Loucy (cell line): Measurements from ENCODE around the gene SSBP3.
"Not testable (repeated sequence)": the region's sequence is repeated elsewhere in the genome, so short reads cannot be mapped to it uniquely, and the experiment has no call there.

Experiments
- H2AFZ ChIP-seq: fragments of 200-600 bp; sonication (generic); 2 replicates; pipeline ENCODE4 v1.6.0; 2016; ENCODE audit warnings: antibody characterized with exemption, mild to moderate bottlenecking, low read length, moderate library complexity
- H3F3A ChIP-seq: fragments of 200-600 bp; 2 replicates; pipeline ENCODE4 v1.6.0; 2016; ENCODE audit warnings: antibody characterized with exemption, low read depth, mild to moderate bottlenecking
- H3K27me3 ChIP-seq: fragments of 200-600 bp; sonication (generic); 2 replicates; pipeline ENCODE4 v1.6.1; 2014; ENCODE audit warnings: low read length, mild to moderate bottlenecking; ENCODE audit not compliant: insufficient read depth, poor library complexity, severe bottlenecking
- H3K36me3 ChIP-seq: fragments of 200-600 bp; sonication (generic); 2 replicates; pipeline ENCODE4 v1.6.1; 2016; ENCODE audit warnings: low read length; ENCODE audit not compliant: insufficient read depth
- H3K4me1 ChIP-seq: fragments of 200-600 bp; sonication (generic); 2 replicates; pipeline ENCODE4 v1.5.1; 2014; ENCODE audit warnings: low read length, mild to moderate bottlenecking; ENCODE audit not compliant: insufficient read depth, poor library complexity, severe bottlenecking
- H3K4me2 ChIP-seq: fragments of 200-600 bp; sonication (generic); 2 replicates; pipeline ENCODE4 v1.6.0; 2014; ENCODE audit warnings: antibody characterized with exemption, low read length, low read depth, mild to moderate bottlenecking; ENCODE audit not compliant: poor library complexity, severe bottlenecking
- H3K4me3 ChIP-seq: fragments of 200-600 bp; sonication (generic); 2 replicates; pipeline ENCODE4 v1.5.1; 2014; ENCODE audit warnings: low read length, mild to moderate bottlenecking, mixed read lengths; ENCODE audit not compliant: poor library complexity, severe bottlenecking
- H3K79me2 ChIP-seq: fragments of 200-600 bp; sonication (generic); 2 replicates; pipeline ENCODE4 v1.6.1; 2014; ENCODE audit warnings: low read length; ENCODE audit not compliant: insufficient read depth
- H3K9ac ChIP-seq: fragments of 200-600 bp; sonication (generic); 2 replicates; pipeline ENCODE4 v1.6.0; 2014; ENCODE audit warnings: mild to moderate bottlenecking, low read depth, low read length, moderate library complexity; ENCODE audit not compliant: poor library complexity, severe bottlenecking
- H3K9me2 ChIP-seq: fragments of 200-600 bp; sonication (generic); replicated peaks from 2 replicates; pipeline ENCODE4 v1.6.1; 2016; ENCODE audit warnings: low read depth, low read length, mixed read lengths
- H3K9me3 ChIP-seq: fragments of 200-600 bp; sonication (generic); 2 replicates; pipeline ENCODE4 v1.6.1; 2014; ENCODE audit warnings: mild to moderate bottlenecking, antibody characterized with exemption, low read length, low read depth; ENCODE audit not compliant: insufficient read depth
- H4K20me1 ChIP-seq: fragments of 200-600 bp; sonication (generic); 2 replicates; pipeline ENCODE4 v1.6.0; 2014; ENCODE audit warnings: antibody characterized with exemption, low read length, mild to moderate bottlenecking; ENCODE audit not compliant: insufficient read depth, poor library complexity, severe bottlenecking
- EZH2phosphoT487 ChIP-seq: fragments of 200-600 bp; IDR thresholded peaks from 2 replicates; pipeline ENCODE4 v1.6.1; 2018; ENCODE audit warnings: antibody characterized with exemption, mild to moderate bottlenecking, moderate library complexity, borderline replicate concordance
- TF ChIP-seq, protein P1 (sequence below): fragments of 200-600 bp; sonication (generic); conservative IDR thresholded peaks from 2 replicates; pipeline ENCODE4 v1.5.1; 2014; ENCODE audit warnings: mild to moderate bottlenecking, antibody characterized with exemption, low read length

Gene SSBP3

DNA sequence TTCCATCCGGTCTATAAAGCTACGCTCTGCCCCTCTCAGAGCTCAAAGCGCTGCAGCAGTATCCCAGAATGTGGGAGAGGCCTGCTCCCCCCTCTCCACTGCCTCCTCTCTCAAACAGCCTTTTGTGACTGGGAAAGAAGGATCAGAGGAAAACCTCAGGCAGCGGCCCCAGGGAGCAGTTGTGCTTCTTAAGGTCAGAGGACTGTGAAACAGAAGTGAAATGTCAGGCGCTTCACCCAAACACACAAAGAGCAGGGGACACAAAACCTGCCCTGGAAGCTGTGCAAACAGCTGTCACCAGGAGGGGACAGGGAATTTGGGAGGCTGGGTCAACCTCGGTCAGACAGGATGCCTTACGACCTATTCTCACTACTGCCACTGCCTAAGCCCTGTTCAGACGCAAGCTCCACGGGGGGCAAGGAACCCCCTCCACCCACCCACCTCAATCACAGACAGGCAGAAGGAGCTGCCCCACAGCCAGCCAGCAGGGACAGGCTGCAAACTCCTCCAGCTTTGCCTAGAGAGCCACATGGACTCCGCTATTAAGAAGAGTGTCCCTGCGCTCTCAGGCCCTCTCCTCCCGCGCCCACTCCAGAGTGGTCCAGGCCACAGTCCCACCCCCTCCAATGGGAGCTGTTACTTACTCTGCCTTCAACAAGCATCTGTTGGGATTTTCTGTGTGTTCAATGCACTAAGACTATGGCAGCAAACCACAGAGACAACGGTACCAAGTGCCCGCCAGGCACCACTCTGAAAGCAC lies 14.6 kb downstream of the SSBP3 start:
- H2AFZ ChIP-seq, result no peak overlapping the region
- peaks cover 62% of the 10 kb centered on the region; the same call in 1 of the 2 replicates for H3K36me3 ChIP-seq
- H3K79me2 ChIP-seq, result peaks cover 97% of the 10 kb centered on the region
- H3K4me1 ChIP-seq, result no peaks in the 10 kb centered on the region
- no peaks in the 10 kb centered on the region for H3K9me3 ChIP-seq
- no peaks in the 10 kb centered on the region for H3K27me3 ChIP-seq
- no peaks in the 10 kb centered on the region for H3K9me2 ChIP-seq
- no peak overlapping the region for H3K4me2 ChIP-seq
- H3K4me3 ChIP-seq, result no peak overlapping the region
- H3K9ac ChIP-seq, result no peak overlapping the region
- no peaks in the 10 kb centered on the region for H3F3A ChIP-seq
- TF ChIP-seq EZH2phosphoT487, result no peak
- TF ChIP-seq, protein P1, sequence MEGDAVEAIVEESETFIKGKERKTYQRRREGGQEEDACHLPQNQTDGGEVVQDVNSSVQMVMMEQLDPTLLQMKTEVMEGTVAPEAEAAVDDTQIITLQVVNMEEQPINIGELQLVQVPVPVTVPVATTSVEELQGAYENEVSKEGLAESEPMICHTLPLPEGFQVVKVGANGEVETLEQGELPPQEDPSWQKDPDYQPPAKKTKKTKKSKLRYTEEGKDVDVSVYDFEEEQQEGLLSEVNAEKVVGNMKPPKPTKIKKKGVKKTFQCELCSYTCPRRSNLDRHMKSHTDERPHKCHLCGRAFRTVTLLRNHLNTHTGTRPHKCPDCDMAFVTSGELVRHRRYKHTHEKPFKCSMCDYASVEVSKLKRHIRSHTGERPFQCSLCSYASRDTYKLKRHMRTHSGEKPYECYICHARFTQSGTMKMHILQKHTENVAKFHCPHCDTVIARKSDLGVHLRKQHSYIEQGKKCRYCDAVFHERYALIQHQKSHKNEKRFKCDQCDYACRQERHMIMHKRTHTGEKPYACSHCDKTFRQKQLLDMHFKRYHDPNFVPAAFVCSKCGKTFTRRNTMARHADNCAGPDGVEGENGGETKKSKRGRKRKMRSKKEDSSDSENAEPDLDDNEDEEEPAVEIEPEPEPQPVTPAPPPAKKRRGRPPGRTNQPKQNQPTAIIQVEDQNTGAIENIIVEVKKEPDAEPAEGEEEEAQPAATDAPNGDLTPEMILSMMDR, result no peak
- peaks cover 32% of the 10 kb centered on the region for H4K20me1 ChIP-seq

DNA sequence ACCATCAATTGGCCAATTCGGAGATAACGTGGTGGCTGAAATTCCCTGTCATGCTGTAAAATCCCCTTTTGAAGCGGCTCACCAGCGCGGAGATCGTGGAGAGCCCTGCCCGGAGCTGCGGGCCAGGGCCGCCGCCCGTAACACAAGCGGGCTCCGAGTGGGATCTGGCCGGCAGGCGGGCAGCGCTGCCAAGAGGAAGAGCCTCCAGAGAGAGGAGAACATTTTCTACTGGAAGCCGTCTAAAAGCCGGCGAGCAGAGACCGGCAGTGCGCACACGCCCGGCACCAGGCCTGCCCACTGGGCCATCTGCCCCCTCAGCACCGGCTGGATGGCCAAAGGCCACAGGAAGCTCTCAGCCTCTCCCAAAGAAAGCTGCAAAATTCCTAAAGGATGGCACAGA lies 15.5 kb downstream of the SSBP3 start:
- Histone ChIP-seq H3F3A (no peaks in the 10 kb centered on the region), H2AFZ (no peak overlapping the region), H3K4me3 (no peak overlapping the region), H4K20me1 (peaks cover 29% of the 10 kb centered on the region), H3K4me2 (no peak overlapping the region), H3K9me2 (no peaks in the 10 kb centered on the region), H3K9ac (no peak overlapping the region), H3K79me2 (peaks cover 99% of the 10 kb centered on the region), H3K27me3 (no peaks in the 10 kb centered on the region), H3K9me3 (no peaks in the 10 kb centered on the region), H3K4me1 (no peaks in the 10 kb centered on the region), H3K36me3 (peaks cover 62% of the 10 kb centered on the region; the same call in 1 of the 2 replicates)
- no peak for TF ChIP-seq EZH2phosphoT487
- TF ChIP-seq, protein P1, result no peak

DNA sequence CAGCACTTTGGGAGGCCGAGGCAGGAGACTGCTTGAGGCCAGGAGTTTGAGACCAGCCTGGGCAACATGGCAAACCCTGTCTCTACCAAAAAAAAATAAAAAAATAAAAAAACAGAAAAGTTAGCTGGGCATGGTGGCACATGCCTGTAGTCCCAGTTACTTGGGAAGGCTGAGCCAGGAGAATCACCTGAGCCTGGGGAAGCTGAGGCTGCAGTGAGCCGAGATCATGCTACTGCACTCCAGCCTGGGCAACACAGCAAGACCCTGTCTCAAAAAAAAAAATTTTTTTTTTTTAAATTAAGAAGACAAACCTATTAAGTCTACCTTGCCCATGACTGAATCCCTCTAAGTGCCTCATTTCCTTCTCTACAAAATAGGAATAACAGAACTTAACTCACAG lies 16.6 kb downstream of the SSBP3 start:
- H3K9ac ChIP-seq, H3K4me3 ChIP-seq, H3K9me2 ChIP-seq, H3K4me1 ChIP-seq, H2AFZ ChIP-seq, H3K9me3 ChIP-seq, H3K4me2 ChIP-seq, H3K27me3 ChIP-seq, H3F3A ChIP-seq: not testable (repeated sequence)
- peaks cover 99% of the 10 kb centered on the region for H3K79me2 ChIP-seq
- peaks cover 28% of the 10 kb centered on the region for H4K20me1 ChIP-seq
- peaks cover 56% of the 10 kb centered on the region; the same call in 1 of the 2 replicates for H3K36me3 ChIP-seq

DNA sequence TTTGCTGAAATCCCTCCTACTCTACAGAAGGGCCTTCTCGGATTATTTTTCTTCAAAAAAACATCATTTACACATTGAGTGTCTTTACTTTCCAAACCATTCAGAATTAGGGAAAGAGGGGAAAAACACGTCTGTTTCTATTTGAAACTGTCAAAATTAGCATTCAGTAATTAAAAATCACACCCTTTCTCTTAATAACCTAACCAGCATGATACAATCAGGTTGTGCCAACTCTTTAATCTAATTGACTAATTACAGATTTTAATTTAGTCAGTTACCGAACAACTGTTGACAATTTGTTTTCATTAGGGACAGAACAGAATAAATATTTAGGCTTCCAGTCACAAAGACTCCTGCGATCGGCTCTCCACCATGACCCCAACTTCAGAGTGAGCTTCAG lies 18.8 kb downstream of the SSBP3 start:
- H2AFZ ChIP-seq, result no peak overlapping the region
- no peaks in the 10 kb centered on the region for H3K4me1 ChIP-seq
- H3K4me2 ChIP-seq, result no peak overlapping the region
- H3K9ac ChIP-seq, result no peak overlapping the region
- no peak overlapping the region for H3K4me3 ChIP-seq
- H3K79me2 ChIP-seq, result peaks cover 92% of the 10 kb centered on the region
- TF ChIP-seq, protein P1, result no peak
- no peak for TF ChIP-seq EZH2phosphoT487
- H3K36me3 ChIP-seq, result peaks cover 36% of the 10 kb centered on the region; the same call in 1 of the 2 replicates
- H3K27me3 ChIP-seq, result no peaks in the 10 kb centered on the region
- H3F3A ChIP-seq, result no peaks in the 10 kb centered on the region
- no peaks in the 10 kb centered on the region for H3K9me3 ChIP-seq
- H4K20me1 ChIP-seq, result peaks cover 28% of the 10 kb centered on the region
- H3K9me2 ChIP-seq, result no peaks in the 10 kb centered on the region
